GM12878 (cell line): ENCODE results near the gene MYL6B. TPM values are rescaled to one million over a fixed set of nuclear protein-coding genes. Genes with fewer than 3 reads are reported as not detected.

Experiments used
- ASH2L ChIP-seq: fragments of 300-600, 200-600 bp; sonication (generic); IDR thresholded peaks from 2 replicates; pipeline ENCODE4 v1.6.1; 2017; ENCODE audit warnings: low read depth, mild to moderate bottlenecking, borderline replicate concordance
- BHLHE40 ChIP-seq, 2 experiments: fragments of 450-650 bp in 1 of 2; IDR thresholded peaks; 2 replicates each; pipeline ENCODE4 v1.6.1; 2011 to 2017; ENCODE audit warnings: low read depth in 2 of 2, borderline replicate concordance in 1 of 2, improper control_type of control experiment in 1 of 2, low read length in 1 of 2, mild to moderate bottlenecking in 1 of 2
- BMI1 ChIP-seq: fragments of 450-650 bp; IDR thresholded peaks from 2 replicates; pipeline ENCODE4 v1.6.1; 2016; ENCODE audit warnings: mild to moderate bottlenecking, moderate library complexity, borderline replicate concordance
- CHD4 ChIP-seq: fragments of 200-600 bp; sonication (generic); IDR thresholded peaks from 2 replicates; pipeline ENCODE4 v1.6.1; 2016; ENCODE audit warnings: mild to moderate bottlenecking
- DPF2 ChIP-seq: fragments of 450-650 bp; IDR thresholded peaks from 2 replicates; pipeline ENCODE4 v1.6.1; 2017; ENCODE audit warnings: mild to moderate bottlenecking
- FOXM1 ChIP-seq: IDR thresholded peaks from 2 replicates; pipeline ENCODE4 v1.6.1; 2012; ENCODE audit warnings: low read depth, mild to moderate bottlenecking, inconsistent platforms, low read length, moderate library complexity
- GABPA ChIP-seq: IDR thresholded peaks from 2 replicates; pipeline ENCODE4 v1.6.1; 2014; ENCODE audit warnings: antibody characterized with exemption, low read depth, mild to moderate bottlenecking, inconsistent platforms
- GATAD2B ChIP-seq: fragments of 450-650 bp; conservative IDR thresholded peaks from 2 replicates; pipeline ENCODE4 v1.6.1; 2017; ENCODE audit warnings: low read depth, mild to moderate bottlenecking, moderate library complexity
- JUNB ChIP-seq: IDR thresholded peaks from 2 replicates; pipeline ENCODE4 v1.6.1; 2016; ENCODE audit warnings: antibody characterized with exemption, mild to moderate bottlenecking
- NR2F1 ChIP-seq: fragments of 450-650 bp; conservative IDR thresholded peaks from 2 replicates; pipeline ENCODE4 v1.6.1; 2017; ENCODE audit warnings: mild to moderate bottlenecking
- PAX8 ChIP-seq: fragments of 450-650 bp; IDR thresholded peaks from 2 replicates; pipeline ENCODE4 v1.6.1; 2017; ENCODE audit warnings: mild to moderate bottlenecking, moderate library complexity
- RAD21 ChIP-seq: IDR thresholded peaks from 2 replicates; pipeline ENCODE4 v1.6.1; 2011; ENCODE audit warnings: mild to moderate bottlenecking, low read depth, low read length, moderate library complexity; ENCODE audit not compliant: insufficient read depth
- SIX5 ChIP-seq: IDR thresholded peaks from 2 replicates; pipeline ENCODE4 v1.6.1; 2011; ENCODE audit warnings: mild to moderate bottlenecking, low read depth, low read length, moderate library complexity; ENCODE audit not compliant: severe bottlenecking
- SREBF1 ChIP-seq: IDR thresholded peaks from 2 replicates; pipeline ENCODE4 v1.6.1; 2012; ENCODE audit warnings: mild to moderate bottlenecking, low read length
- SREBF2 ChIP-seq: IDR thresholded peaks from 2 replicates; pipeline ENCODE4 v1.6.1; 2012; ENCODE audit warnings: mild to moderate bottlenecking, low read length
- STAT3 ChIP-seq: IDR thresholded peaks from 2 replicates; pipeline ENCODE4 v1.6.1; 2011; ENCODE audit warnings: low read depth, low read length, improper control_type of control experiment
- ZNF24 ChIP-seq: fragments of 450-650 bp; IDR thresholded peaks from 2 replicates; pipeline ENCODE4 v1.6.1; 2017; ENCODE audit warnings: antibody characterized with exemption, mild to moderate bottlenecking
- ZNF274 ChIP-seq: IDR thresholded peaks from one replicate; pipeline ENCODE4 v1.8.0; 2011; ENCODE audit not compliant: insufficient read length, insufficient read depth
- polyA plus RNA-seq, 11 experiments: library from polyadenylated mRNA; depleted of rRNA in 4 of 11; unstranded in 6 of 11; stranded (reverse) in 5 of 11; fragments of >200 nt; fragmentation: Nextera tagmentation in 4 of 11; fragmentation: Illumina TruSeq in 1 of 11; extraction: Ambion mirVana in 4 of 11; extraction: Trizol in 1 of 11; gene quantifications; 1 replicate in 1 of 11; 2 replicates in 10 of 11; pipeline versions ENCODE4 v1.2.1 to v1.2.3, GENCODE V29; 2011 to 2016; ENCODE audit warnings: inconsistent platforms in 2 of 11, missing spikeins in 2 of 11, low read depth in 1 of 11
- total RNA-seq, 4 experiments: library from RNA; depleted of rRNA in 3 of 4; stranded (reverse); fragments of >200 nt in 3 of 4; fragmentation: Illumina TruSeq in 1 of 4; extraction: Trizol in 1 of 4; gene quantifications; 2 replicates each; pipeline versions ENCODE4 v1.2.1 to v1.2.3, GENCODE V29; 2013 to 2021
- TF ChIP-seq, protein P1 (sequence below): fragments of 150-350 bp; IDR thresholded peaks from 2 replicates; pipeline ENCODE4 v1.6.1; 2016; ENCODE audit warnings: low read depth, low read length
- TF ChIP-seq, protein P2 (sequence below): IDR thresholded peaks from 2 replicates; pipeline ENCODE4 v1.6.1; 2011; ENCODE audit warnings: borderline replicate concordance, low read depth, mild to moderate bottlenecking, moderate library complexity, mixed read lengths, low read length; ENCODE audit not compliant: insufficient read depth; ENCODE audit errors: extremely low read length
- TF ChIP-seq, protein P3 (sequence below): fragments of 450-650 bp; IDR thresholded peaks from 2 replicates; pipeline ENCODE4 v1.6.1; 2018; ENCODE audit warnings: borderline replicate concordance, mild to moderate bottlenecking; ENCODE audit not compliant: partially characterized antibody
- TF ChIP-seq, protein P4 (sequence below): fragments of 450-650 bp; IDR thresholded peaks from 2 replicates; pipeline ENCODE4 v1.6.1; 2017; ENCODE audit warnings: low read depth, mild to moderate bottlenecking, moderate library complexity

The MYL6B gene
- total and polyA plus RNA-seq, 10 of the 15 experiments (the other 5 are each of a cell fraction or from before 2014, with no cell fraction given), result 75.5 to 153 (median 114) TPM

DNA sequence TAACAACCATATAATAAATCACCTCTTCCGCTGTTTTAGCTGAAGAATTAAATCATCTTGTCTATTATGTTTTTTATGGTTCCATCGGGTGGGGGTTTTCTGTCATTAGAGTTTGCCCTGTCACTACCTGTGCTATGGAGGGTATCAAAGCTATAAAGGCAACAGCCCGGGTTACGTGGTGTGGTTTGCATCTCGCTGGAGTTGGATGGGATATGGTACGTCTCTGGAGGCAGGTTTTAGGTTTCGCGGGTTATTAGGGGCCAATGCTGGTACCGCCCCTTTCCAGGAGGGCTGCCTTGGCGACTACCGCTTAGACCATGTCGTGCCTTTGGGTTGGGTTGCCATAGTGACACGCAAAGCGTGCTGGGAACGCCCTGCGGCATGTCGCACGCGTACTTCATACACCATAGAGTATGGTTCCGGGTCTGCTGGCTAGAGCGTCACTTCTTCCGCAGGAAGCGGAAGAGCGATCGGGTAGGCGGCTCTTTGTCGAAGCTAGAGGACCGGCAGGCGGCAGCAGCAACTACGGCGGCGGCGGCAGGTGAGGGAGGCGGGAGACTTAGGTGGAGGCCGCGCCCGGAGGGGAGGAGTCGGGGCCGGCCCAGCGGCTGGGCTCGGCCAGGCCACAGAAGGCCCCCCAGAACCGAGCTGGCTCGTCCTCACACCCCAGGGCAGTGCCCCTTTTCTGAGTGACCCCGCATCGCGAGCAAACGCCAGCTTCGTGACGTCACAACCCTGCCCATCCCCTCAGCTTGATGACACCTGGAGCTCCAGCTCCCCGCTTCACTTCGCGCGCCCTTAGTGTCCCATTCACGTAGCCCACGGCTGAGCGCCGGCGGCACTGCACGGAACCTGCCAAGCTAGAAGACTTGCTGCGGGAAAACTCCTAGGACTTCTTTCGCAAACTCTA is 34.4 kb upstream of the MYL6B start, which contains the start of gene ZC3H10 (continued):
- TF ChIP-seq CHD4, result no peak
- TF ChIP-seq DPF2, result peak; percentile 73
- no peak for TF ChIP-seq PAX8
- peak; percentile 60 for TF ChIP-seq SIX5
- TF ChIP-seq STAT3, result 0 out of 2 replicates have a peak, but pooled peaks have one; percentile 53
- TF ChIP-seq FOXM1, result peak; percentile 86
- TF ChIP-seq BMI1, result peak; percentile 99
- TF ChIP-seq ZNF24, result no peak
- TF ChIP-seq, protein P1, sequence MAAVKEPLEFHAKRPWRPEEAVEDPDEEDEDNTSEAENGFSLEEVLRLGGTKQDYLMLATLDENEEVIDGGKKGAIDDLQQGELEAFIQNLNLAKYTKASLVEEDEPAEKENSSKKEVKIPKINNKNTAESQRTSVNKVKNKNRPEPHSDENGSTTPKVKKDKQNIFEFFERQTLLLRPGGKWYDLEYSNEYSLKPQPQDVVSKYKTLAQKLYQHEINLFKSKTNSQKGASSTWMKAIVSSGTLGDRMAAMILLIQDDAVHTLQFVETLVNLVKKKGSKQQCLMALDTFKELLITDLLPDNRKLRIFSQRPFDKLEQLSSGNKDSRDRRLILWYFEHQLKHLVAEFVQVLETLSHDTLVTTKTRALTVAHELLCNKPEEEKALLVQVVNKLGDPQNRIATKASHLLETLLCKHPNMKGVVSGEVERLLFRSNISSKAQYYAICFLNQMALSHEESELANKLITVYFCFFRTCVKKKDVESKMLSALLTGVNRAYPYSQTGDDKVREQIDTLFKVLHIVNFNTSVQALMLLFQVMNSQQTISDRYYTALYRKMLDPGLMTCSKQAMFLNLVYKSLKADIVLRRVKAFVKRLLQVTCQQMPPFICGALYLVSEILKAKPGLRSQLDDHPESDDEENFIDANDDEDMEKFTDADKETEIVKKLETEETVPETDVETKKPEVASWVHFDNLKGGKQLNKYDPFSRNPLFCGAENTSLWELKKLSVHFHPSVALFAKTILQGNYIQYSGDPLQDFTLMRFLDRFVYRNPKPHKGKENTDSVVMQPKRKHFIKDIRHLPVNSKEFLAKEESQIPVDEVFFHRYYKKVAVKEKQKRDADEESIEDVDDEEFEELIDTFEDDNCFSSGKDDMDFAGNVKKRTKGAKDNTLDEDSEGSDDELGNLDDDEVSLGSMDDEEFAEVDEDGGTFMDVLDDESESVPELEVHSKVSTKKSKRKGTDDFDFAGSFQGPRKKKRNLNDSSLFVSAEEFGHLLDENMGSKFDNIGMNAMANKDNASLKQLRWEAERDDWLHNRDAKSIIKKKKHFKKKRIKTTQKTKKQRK, result peak; percentile 35; the same call in 1 of the 2 replicates
- TF ChIP-seq, protein P2, sequence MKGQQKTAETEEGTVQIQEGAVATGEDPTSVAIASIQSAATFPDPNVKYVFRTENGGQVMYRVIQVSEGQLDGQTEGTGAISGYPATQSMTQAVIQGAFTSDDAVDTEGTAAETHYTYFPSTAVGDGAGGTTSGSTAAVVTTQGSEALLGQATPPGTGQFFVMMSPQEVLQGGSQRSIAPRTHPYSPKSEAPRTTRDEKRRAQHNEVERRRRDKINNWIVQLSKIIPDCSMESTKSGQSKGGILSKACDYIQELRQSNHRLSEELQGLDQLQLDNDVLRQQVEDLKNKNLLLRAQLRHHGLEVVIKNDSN, result no peak
- peak; percentile 95 to 97 for TF ChIP-seq BHLHE40 (IDR thresholded peaks at IDR 0.05; ENCODE audit: borderline replicate concordance in 1 of 2, low read depth in 2 of 2, low read length in 1 of 2)
- TF ChIP-seq GATAD2B, result peak; percentile 70
- TF ChIP-seq, protein P3, sequence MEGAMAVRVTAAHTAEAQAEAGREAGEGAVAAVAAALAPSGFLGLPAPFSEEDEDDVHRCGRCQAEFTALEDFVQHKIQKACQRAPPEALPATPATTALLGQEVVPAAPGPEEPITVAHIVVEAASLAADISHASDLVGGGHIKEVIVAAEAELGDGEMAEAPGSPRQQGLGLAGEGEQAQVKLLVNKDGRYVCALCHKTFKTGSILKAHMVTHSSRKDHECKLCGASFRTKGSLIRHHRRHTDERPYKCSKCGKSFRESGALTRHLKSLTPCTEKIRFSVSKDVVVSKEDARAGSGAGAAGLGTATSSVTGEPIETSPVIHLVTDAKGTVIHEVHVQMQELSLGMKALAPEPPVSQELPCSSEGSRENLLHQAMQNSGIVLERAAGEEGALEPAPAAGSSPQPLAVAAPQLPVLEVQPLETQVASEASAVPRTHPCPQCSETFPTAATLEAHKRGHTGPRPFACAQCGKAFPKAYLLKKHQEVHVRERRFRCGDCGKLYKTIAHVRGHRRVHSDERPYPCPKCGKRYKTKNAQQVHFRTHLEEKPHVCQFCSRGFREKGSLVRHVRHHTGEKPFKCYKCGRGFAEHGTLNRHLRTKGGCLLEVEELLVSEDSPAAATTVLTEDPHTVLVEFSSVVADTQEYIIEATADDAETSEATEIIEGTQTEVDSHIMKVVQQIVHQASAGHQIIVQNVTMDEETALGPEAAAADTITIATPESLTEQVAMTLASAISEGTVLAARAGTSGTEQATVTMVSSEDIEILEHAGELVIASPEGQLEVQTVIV, result peak; percentile 98
- TF ChIP-seq, protein P4, sequence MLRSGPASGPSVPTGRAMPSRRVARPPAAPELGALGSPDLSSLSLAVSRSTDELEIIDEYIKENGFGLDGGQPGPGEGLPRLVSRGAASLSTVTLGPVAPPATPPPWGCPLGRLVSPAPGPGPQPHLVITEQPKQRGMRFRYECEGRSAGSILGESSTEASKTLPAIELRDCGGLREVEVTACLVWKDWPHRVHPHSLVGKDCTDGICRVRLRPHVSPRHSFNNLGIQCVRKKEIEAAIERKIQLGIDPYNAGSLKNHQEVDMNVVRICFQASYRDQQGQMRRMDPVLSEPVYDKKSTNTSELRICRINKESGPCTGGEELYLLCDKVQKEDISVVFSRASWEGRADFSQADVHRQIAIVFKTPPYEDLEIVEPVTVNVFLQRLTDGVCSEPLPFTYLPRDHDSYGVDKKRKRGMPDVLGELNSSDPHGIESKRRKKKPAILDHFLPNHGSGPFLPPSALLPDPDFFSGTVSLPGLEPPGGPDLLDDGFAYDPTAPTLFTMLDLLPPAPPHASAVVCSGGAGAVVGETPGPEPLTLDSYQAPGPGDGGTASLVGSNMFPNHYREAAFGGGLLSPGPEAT, result peak; percentile 66; the same call in 1 of the 2 replicates
- no peak for TF ChIP-seq ASH2L
- TF ChIP-seq JUNB, result no peak
- peak; percentile 59; the same call in 1 of the 2 replicates for TF ChIP-seq SREBF2
- peak; percentile 51 for TF ChIP-seq NR2F1
- peak; percentile 98 for TF ChIP-seq GABPA
- TF ChIP-seq RAD21, result no peak
- TF ChIP-seq SREBF1, result peak; percentile 54; the same call in 1 of the 2 replicates
- no peak for TF ChIP-seq ZNF274
